ENCODE measurements around the gene TGFBR3.
A peak's percentile ranks its signal among the peaks of the same experiment; 100 is the strongest.

The TGFBR3 gene

DNA sequence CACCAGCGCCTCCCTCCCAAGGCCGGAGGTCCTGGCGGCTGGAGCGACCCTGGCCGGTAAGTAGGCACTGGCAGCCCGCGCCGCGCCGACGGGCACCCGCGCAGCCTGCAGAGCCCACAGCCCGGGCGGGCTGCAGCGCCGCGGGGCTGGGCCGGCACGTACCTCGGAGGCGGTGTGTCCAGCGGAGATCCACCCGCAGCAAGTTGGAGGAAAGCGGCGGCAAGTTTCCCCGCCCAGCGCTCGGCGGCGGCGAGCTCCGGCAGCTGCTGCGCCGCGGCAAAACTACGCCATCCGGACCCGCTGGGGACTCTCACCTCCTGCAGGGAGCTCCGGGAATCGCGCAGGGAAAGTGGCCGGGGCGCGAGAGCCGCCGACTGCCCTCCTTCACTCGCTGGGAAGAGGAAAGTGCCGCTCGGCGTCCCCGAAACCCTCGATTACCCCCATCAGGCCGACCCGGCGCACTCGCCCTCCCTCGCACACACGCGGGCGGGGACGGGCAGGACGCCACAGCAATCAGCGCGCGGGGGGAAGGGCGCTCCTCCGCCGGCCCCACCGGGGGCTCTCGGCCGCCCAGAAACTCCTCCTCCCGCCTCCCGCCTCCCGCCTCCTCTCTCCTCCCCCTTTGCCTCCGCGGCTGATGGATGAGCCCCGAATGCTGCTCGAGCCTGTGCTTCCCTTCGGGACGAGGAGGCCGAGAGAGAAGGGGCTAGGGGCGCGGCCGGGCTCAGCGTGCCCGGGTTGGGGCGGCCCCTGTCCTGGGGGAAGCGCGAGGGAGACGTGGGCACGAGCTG lies at the start of gene TGFBR3 (continued):
- TF ChIP-seq ZNF660 (tag by site-specific recombination; IDR thresholded peaks at IDR 0.05) (peak; percentile 98), MYNN (tag by site-specific recombination; IDR thresholded peaks at IDR 0.05; ENCODE audit: borderline replicate concordance) (peak; percentile 61; the same call in 1 of the 2 replicates), HOXA7 (CRISPR knock-in tag; IDR thresholded peaks at IDR 0.05; ENCODE audit: borderline replicate concordance) (no peak), ZBTB7A (tag by site-specific recombination; IDR thresholded peaks at IDR 0.05; ENCODE audit: low read depth) (0 out of 2 replicates have a peak, but pooled peaks have one; percentile 72), ZFP69B (tag by site-specific recombination; IDR thresholded peaks at IDR 0.05) (peak; percentile 98), ZNF501 (tag by site-specific recombination; IDR thresholded peaks at IDR 0.05) (peak; percentile 93), ZNF37A (tag by site-specific recombination; IDR thresholded peaks at IDR 0.05) (0 out of 2 replicates have a peak, but pooled peaks have one; percentile 32), ZNF621 (tag by site-specific recombination; IDR thresholded peaks at IDR 0.05) (no peak), ZNF792 (tag by site-specific recombination; IDR thresholded peaks at IDR 0.05) (peak; percentile 90; the same call in 1 of the 2 replicates), OVOL3 (tag by site-specific recombination; IDR thresholded peaks at IDR 0.05) (no peak), ZNF548 (tag by site-specific recombination; IDR thresholded peaks at IDR 0.05) (no peak), ZNF560 (tag by site-specific recombination; IDR thresholded peaks at IDR 0.05; ENCODE audit: borderline replicate concordance) (no peak), ZEB2 (tag by site-specific recombination; IDR thresholded peaks at IDR 0.05) (peak; percentile 96), ZNF341 (tag by site-specific recombination; IDR thresholded peaks at IDR 0.05; ENCODE audit: low read depth) (peak; percentile 76), KLF1 (tag by site-specific recombination; IDR thresholded peaks at IDR 0.05) (peak; percentile 67; the same call in 1 of the 2 replicates), ZNF791 (tag by site-specific recombination; IDR thresholded peaks at IDR 0.05) (no peak), IKZF3 (tag by site-specific recombination; IDR thresholded peaks at IDR 0.05) (peak; percentile 80; the same call in 1 of the 2 replicates), ZIC2 (tag by site-specific recombination; IDR thresholded peaks at IDR 0.05) (peak; percentile 87), YY1 (tag by site-specific recombination; IDR thresholded peaks at IDR 0.05) (peak; percentile 81), GLI4 (tag by site-specific recombination; IDR thresholded peaks at IDR 0.05) (0 out of 2 replicates have a peak, but pooled peaks have one; percentile 43), ZNF776 (tag by site-specific recombination; IDR thresholded peaks at IDR 0.05; ENCODE audit: borderline replicate concordance) (no peak), KLF9 (tag by site-specific recombination; IDR thresholded peaks at IDR 0.05; ENCODE audit: low read depth) (peak; percentile 64), ZNF423 (tag by site-specific recombination; IDR thresholded peaks at IDR 0.05) (peak; percentile 88), ZFP37 (tag by site-specific recombination; IDR thresholded peaks at IDR 0.05) (peak; percentile 97), ZSCAN30 (tag by site-specific recombination; IDR thresholded peaks at IDR 0.05) (peak; percentile 87; the same call in 1 of the 2 replicates), ZNF843 (tag by site-specific recombination; IDR thresholded peaks at IDR 0.05) (peak; percentile 90), SP2 (tag by site-specific recombination; IDR thresholded peaks at IDR 0.05) (peak; percentile 92), ZNF157 (tag by site-specific recombination; IDR thresholded peaks at IDR 0.05) (no peak)
- TF ChIP-seq, protein P1, sequence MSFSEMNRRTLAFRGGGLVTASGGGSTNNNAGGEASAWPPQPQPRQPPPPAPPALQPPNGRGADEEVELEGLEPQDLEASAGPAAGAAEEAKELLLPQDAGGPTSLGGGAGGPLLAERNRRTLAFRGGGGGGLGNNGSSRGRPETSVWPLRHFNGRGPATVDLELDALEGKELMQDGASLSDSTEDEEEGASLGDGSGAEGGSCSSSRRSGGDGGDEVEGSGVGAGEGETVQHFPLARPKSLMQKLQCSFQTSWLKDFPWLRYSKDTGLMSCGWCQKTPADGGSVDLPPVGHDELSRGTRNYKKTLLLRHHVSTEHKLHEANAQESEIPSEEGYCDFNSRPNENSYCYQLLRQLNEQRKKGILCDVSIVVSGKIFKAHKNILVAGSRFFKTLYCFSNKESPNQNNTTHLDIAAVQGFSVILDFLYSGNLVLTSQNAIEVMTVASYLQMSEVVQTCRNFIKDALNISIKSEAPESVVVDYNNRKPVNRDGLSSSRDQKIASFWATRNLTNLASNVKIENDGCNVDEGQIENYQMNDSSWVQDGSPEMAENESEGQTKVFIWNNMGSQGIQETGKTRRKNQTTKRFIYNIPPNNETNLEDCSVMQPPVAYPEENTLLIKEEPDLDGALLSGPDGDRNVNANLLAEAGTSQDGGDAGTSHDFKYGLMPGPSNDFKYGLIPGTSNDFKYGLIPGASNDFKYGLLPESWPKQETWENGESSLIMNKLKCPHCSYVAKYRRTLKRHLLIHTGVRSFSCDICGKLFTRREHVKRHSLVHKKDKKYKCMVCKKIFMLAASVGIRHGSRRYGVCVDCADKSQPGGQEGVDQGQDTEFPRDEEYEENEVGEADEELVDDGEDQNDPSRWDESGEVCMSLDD (tag by site-specific recombination; IDR thresholded peaks at IDR 0.05), result peak; percentile 83
- TF ChIP-seq, protein P2, sequence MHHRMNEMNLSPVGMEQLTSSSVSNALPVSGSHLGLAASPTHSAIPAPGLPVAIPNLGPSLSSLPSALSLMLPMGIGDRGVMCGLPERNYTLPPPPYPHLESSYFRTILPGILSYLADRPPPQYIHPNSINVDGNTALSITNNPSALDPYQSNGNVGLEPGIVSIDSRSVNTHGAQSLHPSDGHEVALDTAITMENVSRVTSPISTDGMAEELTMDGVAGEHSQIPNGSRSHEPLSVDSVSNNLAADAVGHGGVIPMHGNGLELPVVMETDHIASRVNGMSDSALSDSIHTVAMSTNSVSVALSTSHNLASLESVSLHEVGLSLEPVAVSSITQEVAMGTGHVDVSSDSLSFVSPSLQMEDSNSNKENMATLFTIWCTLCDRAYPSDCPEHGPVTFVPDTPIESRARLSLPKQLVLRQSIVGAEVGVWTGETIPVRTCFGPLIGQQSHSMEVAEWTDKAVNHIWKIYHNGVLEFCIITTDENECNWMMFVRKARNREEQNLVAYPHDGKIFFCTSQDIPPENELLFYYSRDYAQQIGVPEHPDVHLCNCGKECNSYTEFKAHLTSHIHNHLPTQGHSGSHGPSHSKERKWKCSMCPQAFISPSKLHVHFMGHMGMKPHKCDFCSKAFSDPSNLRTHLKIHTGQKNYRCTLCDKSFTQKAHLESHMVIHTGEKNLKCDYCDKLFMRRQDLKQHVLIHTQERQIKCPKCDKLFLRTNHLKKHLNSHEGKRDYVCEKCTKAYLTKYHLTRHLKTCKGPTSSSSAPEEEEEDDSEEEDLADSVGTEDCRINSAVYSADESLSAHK (tag by site-specific recombination; IDR thresholded peaks at IDR 0.05), result peak; percentile 98
- TF ChIP-seq, protein P3, sequence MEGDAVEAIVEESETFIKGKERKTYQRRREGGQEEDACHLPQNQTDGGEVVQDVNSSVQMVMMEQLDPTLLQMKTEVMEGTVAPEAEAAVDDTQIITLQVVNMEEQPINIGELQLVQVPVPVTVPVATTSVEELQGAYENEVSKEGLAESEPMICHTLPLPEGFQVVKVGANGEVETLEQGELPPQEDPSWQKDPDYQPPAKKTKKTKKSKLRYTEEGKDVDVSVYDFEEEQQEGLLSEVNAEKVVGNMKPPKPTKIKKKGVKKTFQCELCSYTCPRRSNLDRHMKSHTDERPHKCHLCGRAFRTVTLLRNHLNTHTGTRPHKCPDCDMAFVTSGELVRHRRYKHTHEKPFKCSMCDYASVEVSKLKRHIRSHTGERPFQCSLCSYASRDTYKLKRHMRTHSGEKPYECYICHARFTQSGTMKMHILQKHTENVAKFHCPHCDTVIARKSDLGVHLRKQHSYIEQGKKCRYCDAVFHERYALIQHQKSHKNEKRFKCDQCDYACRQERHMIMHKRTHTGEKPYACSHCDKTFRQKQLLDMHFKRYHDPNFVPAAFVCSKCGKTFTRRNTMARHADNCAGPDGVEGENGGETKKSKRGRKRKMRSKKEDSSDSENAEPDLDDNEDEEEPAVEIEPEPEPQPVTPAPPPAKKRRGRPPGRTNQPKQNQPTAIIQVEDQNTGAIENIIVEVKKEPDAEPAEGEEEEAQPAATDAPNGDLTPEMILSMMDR (tag by site-specific recombination; IDR thresholded peaks at IDR 0.05), result peak; percentile 96
- TF ChIP-seq, protein P4, sequence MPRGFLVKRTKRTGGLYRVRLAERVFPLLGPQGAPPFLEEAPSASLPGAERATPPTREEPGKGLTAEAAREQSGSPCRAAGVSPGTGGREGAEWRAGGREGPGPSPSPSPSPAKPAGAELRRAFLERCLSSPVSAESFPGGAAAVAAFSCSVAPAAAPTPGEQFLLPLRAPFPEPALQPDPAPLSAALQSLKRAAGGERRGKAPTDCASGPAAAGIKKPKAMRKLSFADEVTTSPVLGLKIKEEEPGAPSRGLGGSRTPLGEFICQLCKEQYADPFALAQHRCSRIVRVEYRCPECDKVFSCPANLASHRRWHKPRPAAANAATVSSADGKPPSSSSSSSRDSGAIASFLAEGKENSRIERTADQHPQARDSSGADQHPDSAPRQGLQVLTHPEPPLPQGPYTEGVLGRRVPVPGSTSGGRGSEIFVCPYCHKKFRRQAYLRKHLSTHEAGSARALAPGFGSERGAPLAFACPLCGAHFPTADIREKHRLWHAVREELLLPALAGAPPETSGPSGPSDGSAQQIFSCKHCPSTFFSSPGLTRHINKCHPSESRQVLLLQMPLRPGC (tag by site-specific recombination; IDR thresholded peaks at IDR 0.05), result peak; percentile 79
